Thoracic aorta (tissue), 2 donors: ENCODE data around the gene NARF. TPM values are rescaled to one million over a fixed set of nuclear protein-coding genes. Genes with fewer than 3 reads are reported as not detected.
A peak's percentile ranks its signal among the peaks of the same experiment; 100 is the strongest.
"Not testable (repeated sequence)": the region's sequence is repeated elsewhere in the genome, so short reads cannot be mapped to it uniquely, and the experiment has no call there.

Experiments
- ATAC-seq: fragments of 150-250 bp; one replicate; pipeline ENCODE4 v1.8.0; 2017; ENCODE audit warnings: low read depth; ENCODE audit not compliant: insufficient number of reproducible peaks, low FRiP score
- DNase-seq: peaks from one replicate; pipeline ENCODE4 v3.0.0-alpha.2; 2020; ENCODE audit warnings: low spot score
- H3K27ac ChIP-seq, 2 donors: fragments of 200-600 bp; sonication (generic); 1 replicate in 1 of 2; 2 replicates in 1 of 2; pipeline ENCODE4 v1.5.1; 2016; ENCODE audit warnings: mild to moderate bottlenecking in 2 of 2, moderate library complexity in 2 of 2
- H3K27me3 ChIP-seq: fragments of 200-600 bp; sonication (generic); replicated peaks from 2 replicates; pipeline ENCODE4 v1.6.0; 2016; ENCODE audit warnings: mild to moderate bottlenecking; ENCODE audit not compliant: insufficient read depth
- H3K36me3 ChIP-seq: fragments of 200-600 bp; sonication (generic); one replicate; pipeline ENCODE4 v1.5.1; 2016
- H3K4me1 ChIP-seq, 2 donors: fragments of 200-600 bp; sonication (generic); 1 replicate in 1 of 2; 2 replicates in 1 of 2; pipeline versions ENCODE4 v1.5.1 to v1.6.0; 2016; ENCODE audit warnings: low read depth in 2 of 2, mild to moderate bottlenecking in 1 of 2; ENCODE audit not compliant: control insufficient read depth in 1 of 2
- H3K4me3 ChIP-seq: fragments of 200-600 bp; sonication (generic); 2 replicates; pipeline ENCODE4 v1.5.1; 2016; ENCODE audit warnings: mild to moderate bottlenecking
- H3K9me3 ChIP-seq: fragments of 200-600 bp; sonication (generic); 2 replicates; pipeline ENCODE4 v1.5.1; 2016
- total RNA-seq, 2 donors: library from RNA; depleted of rRNA; stranded (reverse); fragments of >200 nt; gene quantifications; one replicate each; pipeline versions ENCODE4 v1.1.0 to v1.2.3, GENCODE V29; 2016
- TF ChIP-seq, protein P1 (sequence below): fragments of 200-600 bp; sonication (generic); IDR thresholded peaks from one replicate; pipeline ENCODE4 v1.5.1; 2019; ENCODE audit warnings: antibody characterized with exemption

Gene NARF
- total RNA-seq, 2 donors from 2014 or later = 77.0 to 86.8 TPM

- Histone ChIP-seq H3K36me3 (no peaks in the 10 kb centered on the region), H3K4me3 (no peak overlapping the region), H3K27me3 (no peaks in the 10 kb centered on the region), H3K4me1 (peaks cover 40 to 77% of the 10 kb centered on the region in 2 donors), H3K9me3 (no peaks in the 10 kb centered on the region), H3K27ac (no peak overlapping the region)
- ATAC-seq (no peak), DNase-seq (no peak)
- TF ChIP-seq, protein P1, sequence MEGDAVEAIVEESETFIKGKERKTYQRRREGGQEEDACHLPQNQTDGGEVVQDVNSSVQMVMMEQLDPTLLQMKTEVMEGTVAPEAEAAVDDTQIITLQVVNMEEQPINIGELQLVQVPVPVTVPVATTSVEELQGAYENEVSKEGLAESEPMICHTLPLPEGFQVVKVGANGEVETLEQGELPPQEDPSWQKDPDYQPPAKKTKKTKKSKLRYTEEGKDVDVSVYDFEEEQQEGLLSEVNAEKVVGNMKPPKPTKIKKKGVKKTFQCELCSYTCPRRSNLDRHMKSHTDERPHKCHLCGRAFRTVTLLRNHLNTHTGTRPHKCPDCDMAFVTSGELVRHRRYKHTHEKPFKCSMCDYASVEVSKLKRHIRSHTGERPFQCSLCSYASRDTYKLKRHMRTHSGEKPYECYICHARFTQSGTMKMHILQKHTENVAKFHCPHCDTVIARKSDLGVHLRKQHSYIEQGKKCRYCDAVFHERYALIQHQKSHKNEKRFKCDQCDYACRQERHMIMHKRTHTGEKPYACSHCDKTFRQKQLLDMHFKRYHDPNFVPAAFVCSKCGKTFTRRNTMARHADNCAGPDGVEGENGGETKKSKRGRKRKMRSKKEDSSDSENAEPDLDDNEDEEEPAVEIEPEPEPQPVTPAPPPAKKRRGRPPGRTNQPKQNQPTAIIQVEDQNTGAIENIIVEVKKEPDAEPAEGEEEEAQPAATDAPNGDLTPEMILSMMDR = no peak
These were observed 75.9 kb downstream of the NARF start for GRCh38 chr17:82534401-82534812.

GRCh38 chr17:82536512-82537201, 78.1 kb downstream of the NARF start:
- no peaks in the 10 kb centered on the region for H3K36me3 ChIP-seq
- TF ChIP-seq, protein P1 = no peak
- H3K27ac ChIP-seq = peak overlapping the region; percentile 75 to 92
- H3K4me3 ChIP-seq = peak overlapping the region; percentile 34
- H3K9me3 ChIP-seq = no peaks in the 10 kb centered on the region
- no peaks in the 10 kb centered on the region for H3K27me3 ChIP-seq
- DNase-seq (no peak), ATAC-seq (no peak)
- H3K4me1 ChIP-seq = peaks cover 29 to 59% of the 10 kb centered on the region in 2 donors

DNA sequence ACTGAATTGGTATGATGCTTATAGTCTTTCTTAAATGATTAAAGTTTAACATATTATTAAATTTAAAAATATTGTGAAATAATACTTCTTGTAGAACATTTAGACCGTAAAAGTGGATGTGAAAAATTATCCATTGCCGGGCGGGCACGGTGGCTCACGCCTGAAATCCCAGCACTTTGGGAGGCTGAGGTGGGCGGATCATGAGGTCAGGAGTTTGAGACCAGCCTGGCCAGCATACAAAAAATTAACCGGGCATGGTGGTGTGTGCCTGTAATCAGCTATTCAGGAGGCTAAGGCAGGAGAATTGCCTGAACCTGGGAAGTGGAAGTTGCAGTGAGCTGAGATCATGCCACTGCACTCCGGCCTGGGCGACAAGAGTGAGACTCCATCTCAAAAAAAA, 78.7 kb downstream of the NARF start:
- ATAC-seq, DNase-seq, H3K36me3 ChIP-seq, H3K9me3 ChIP-seq, H3K27me3 ChIP-seq: not testable (repeated sequence)
- Histone ChIP-seq H3K4me1 (peaks cover 29 to 54% of the 10 kb centered on the region in 2 donors), H3K4me3 (peak overlapping the region; percentile 34), H3K27ac (peak overlapping the region; percentile 75 to 92)

- H3K9me3 ChIP-seq, H3K27me3 ChIP-seq, DNase-seq, H3K4me3 ChIP-seq, ATAC-seq, H3K36me3 ChIP-seq: not testable (repeated sequence)
- H3K27ac ChIP-seq = peak overlapping the region; percentile 75 to 92
- peaks cover 31 to 67% of the 10 kb centered on the region in 2 donors for H3K4me1 ChIP-seq
These were observed 80.5 kb downstream of the NARF start for GRCh38 chr17:82539076-82539475.

Other genes with a start within 250 kb of the NARF start
- 10 to 100 TPM; 19.4 to 58.1 TPM for gene CCDC57, start 245.9 kb upstream of the NARF start, total RNA-seq
- 100 to 1,000 TPM in 1 of 2 donors, 10 to 100 TPM in 1; 76.0 to 113 TPM for gene SLC16A3, start 229.7 kb upstream of the NARF start, total RNA-seq
- gene CSNK1D, start 185.0 kb upstream of the NARF start, total RNA-seq = 10 to 100 TPM; 69.5 to 71.9 TPM
- 1 to 10 TPM; 3.0 to 3.5 TPM for gene CD7, start 141.1 kb upstream of the NARF start, total RNA-seq
- gene SECTM1, start 125.0 kb upstream of the NARF start, total RNA-seq = 10 to 100 TPM; 16.7 to 32.2 TPM
- gene TEX19, start 99.5 kb upstream of the NARF start, total RNA-seq = not detected
- gene UTS2R, start 87.0 kb upstream of the NARF start, total RNA-seq = under 1 TPM in 1 of 2 donors, not detected in 1; 0.27 TPM
- 10 to 100 TPM; 31.4 to 34.7 TPM for gene HEXD, start 40.4 kb upstream of the NARF start, total RNA-seq
- 10 to 100 TPM; 24.9 to 27.4 TPM for gene OGFOD3, start 40.2 kb upstream of the NARF start, total RNA-seq
- 100 to 1,000 TPM in 1 of 2 donors, 10 to 100 TPM in 1; 84.6 to 178 TPM for gene CYBC1, start 8.0 kb upstream of the NARF start, total RNA-seq
- 10 to 100 TPM; 34.8 to 85.1 TPM for gene FOXK2, start 61.0 kb downstream of the NARF start, total RNA-seq
- gene WDR45B, start 189.7 kb downstream of the NARF start, total RNA-seq = 10 to 100 TPM; 50.0 to 55.7 TPM
- gene RAB40B, start 240.0 kb downstream of the NARF start, total RNA-seq = 10 to 100 TPM; 17.3 to 21.1 TPM